Skeletal muscle tissue (tissue), 4 donors: Measurements from ENCODE around the gene RHBDL1. TPM values are rescaled to one million over a fixed set of nuclear protein-coding genes. Genes with fewer than 3 reads are reported as not detected.

ENCODE experiments used
- H3K27ac ChIP-seq: one replicate; pipeline ENCODE4 v1.7.0; 2013; ENCODE audit warnings: mild to moderate bottlenecking, low read depth, low read length, inconsistent platforms
- H3K27me3 ChIP-seq, 3 donors: one replicate each; pipeline ENCODE4 v1.7.0; 2013; ENCODE audit warnings: low read length in 3 of 3; ENCODE audit not compliant: control insufficient read depth in 3 of 3, insufficient read depth in 3 of 3
- H3K36me3 ChIP-seq, 3 donors: one replicate each; pipeline ENCODE4 v1.7.0; 2013; ENCODE audit warnings: low read length in 3 of 3; ENCODE audit not compliant: control insufficient read depth in 3 of 3, insufficient read depth in 3 of 3
- H3K4me1 ChIP-seq, 3 donors: one replicate each; pipeline ENCODE4 v1.7.0; 2013; ENCODE audit warnings: low read length in 3 of 3, mild to moderate bottlenecking in 3 of 3; ENCODE audit not compliant: control insufficient read depth in 3 of 3, insufficient read depth in 3 of 3
- H3K4me3 ChIP-seq, 3 donors: one replicate each; pipeline ENCODE4 v1.7.0; 2013; ENCODE audit warnings: low read length in 3 of 3
- H3K9ac ChIP-seq, 3 donors: one replicate each; pipeline ENCODE4 v1.7.0; 2013; ENCODE audit warnings: low read length in 3 of 3, mild to moderate bottlenecking in 3 of 3, moderate library complexity in 2 of 3, low read depth in 1 of 3
- H3K9me3 ChIP-seq, 3 donors: one replicate each; pipeline ENCODE4 v1.7.0; 2013; ENCODE audit warnings: low read length in 3 of 3; ENCODE audit not compliant: control insufficient read depth in 3 of 3
- total RNA-seq: library from RNA; depleted of rRNA; stranded (reverse); fragments of >200 nt; gene quantifications from one replicate; pipeline ENCODE4 v1.2.3, GENCODE V29; 2014
- donor health status: Osteomylitis.

The RHBDL1 gene
- total RNA-seq, 1 donor from 2014 or later = under 0.01 TPM

DNA sequence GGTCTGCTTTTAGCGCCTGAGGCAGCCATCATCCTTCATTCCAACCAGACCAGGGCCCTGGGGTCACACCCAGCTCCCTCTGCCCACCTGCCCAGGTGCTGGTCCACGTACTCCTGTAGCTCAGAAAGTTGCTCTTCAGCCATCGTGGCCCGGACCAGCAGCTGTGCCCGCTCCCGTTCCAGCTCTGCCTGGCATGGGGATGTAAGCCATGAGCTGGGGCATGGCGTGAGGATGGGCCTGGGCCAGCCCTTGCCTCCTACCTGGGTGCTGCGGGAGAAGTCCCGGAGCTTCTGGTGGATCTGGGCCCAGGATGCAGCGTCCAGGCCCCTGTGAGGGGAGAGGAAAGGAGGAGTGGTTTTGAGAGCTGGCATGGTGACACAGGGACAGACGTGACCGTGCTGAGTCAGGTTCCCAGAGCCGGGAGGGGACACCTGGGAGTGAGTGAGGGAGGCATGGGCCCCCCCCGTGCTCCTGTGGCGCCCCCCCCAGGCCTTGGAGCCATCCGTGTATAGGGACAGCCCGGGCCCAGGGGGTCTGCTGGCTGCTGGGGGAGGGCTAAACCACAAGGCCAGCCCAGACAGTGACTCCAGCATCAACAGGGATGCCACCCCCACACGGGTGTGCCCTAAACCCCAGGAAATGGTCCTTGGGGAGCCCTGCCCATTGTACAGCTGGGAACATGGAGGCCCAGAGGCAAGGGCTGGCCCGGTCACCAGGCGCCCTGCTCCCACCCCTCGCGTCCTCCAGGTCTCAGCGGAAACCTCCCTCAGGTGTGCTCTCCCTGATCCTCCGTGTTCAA lies 47.6 kb downstream of the RHBDL1 start:
- Histone ChIP-seq H3K4me3 (no peak overlapping the region), H3K4me1 (peaks cover 34 to 40% (median 36%) of the 10 kb centered on the region in 3 donors)

GRCh38 chr16:723695-724094 lies 48.2 kb downstream of the RHBDL1 start:
- Histone ChIP-seq H3K27ac (no peak overlapping the region), H3K27me3 (peaks cover 22 to 33% (median 23%) of the 10 kb centered on the region in 3 donors), H3K36me3 (peaks cover 0 to 2% (median under 1%) of the 10 kb centered on the region in 3 donors), H3K9me3 (no peaks in the 10 kb centered on the region), H3K9ac (no peak overlapping the region), H3K4me1 (peaks cover 36 to 43% (median 37%) of the 10 kb centered on the region in 3 donors), H3K4me3 (no peak overlapping the region)

More for the DNA sequence above, 47.6 kb downstream of the RHBDL1 start:
- Histone ChIP-seq H3K36me3 (peaks cover 0 to 2% (median 2%) of the 10 kb centered on the region in 3 donors), H3K9me3 (no peaks in the 10 kb centered on the region), H3K27ac (no peak overlapping the region), H3K9ac (no peak overlapping the region), H3K27me3 (peaks cover 22 to 29% (median 23%) of the 10 kb centered on the region in 3 donors)

DNA sequence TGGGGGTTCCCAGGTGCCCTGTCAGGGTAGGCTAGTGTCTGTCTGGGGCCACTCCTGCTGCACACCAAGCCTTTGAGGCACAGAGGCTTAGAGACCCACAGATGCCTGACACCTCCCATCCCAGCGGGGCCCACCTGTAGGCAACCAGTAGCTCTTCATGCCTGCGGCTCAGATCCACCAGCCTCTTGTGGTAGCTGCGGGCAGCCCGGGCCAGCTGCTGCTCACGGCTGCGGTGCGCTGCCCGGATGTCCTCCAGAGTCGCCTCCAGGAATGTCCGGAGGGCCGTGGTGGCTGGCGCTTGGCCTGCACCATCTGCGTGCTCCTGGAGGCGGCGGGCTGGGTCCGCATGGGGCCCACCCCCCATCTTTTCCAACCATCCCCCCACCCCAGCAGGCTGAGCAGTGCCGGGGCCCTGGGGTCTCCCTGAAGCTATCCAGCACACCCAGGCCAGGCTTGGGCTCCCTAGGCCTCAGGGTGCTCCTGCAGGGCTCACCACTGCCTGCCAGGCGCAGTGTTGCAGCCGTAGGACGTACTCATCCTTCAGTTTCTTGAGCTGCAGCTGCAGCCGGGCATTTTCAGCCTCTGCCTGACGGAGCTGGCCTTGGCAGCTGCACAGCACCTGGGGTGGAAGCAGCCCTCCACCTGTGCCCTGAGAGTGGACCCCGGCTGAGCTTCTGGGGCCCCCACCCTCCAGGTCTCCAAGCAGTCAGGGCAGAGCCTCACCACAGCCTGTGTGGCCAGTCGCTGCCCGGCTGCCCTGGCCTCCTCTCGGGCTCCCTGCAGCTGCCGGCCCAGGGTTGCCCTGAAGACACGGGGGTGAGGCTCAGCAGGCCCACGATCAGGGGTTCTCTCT lies 48.9 kb downstream of the RHBDL1 start:
- Histone ChIP-seq H3K4me1 (peaks cover 31 to 38% (median 33%) of the 10 kb centered on the region in 3 donors), H3K27ac (no peak overlapping the region), H3K9ac (no peak overlapping the region), H3K27me3 (peaks cover 22 to 39% (median 23%) of the 10 kb centered on the region in 3 donors), H3K4me3 (no peak overlapping the region), H3K36me3 (peaks cover 0 to 2% (median 0%) of the 10 kb centered on the region in 3 donors), H3K9me3 (no peaks in the 10 kb centered on the region)

DNA sequence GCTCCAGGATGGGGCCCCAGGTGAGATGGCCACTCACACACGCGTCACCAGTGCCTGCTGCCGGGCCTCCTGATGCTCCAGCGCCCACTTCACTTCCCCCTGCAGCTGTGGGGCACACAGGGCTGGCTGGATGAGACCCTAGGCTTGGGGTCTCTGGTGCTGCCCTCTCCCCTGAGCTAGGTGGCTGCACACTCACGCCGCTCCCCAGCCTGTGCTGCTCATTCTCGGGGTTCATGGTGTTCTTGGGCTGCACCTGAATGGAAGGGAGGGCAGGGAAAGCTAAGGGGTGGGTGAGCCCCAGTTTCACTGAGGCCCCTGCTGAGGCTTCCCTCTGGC lies 49.5 kb downstream of the RHBDL1 start:
- Histone ChIP-seq H3K27me3 (peaks cover 22 to 39% (median 23%) of the 10 kb centered on the region in 3 donors), H3K4me1 (peaks cover 27 to 32% (median 28%) of the 10 kb centered on the region in 3 donors), H3K27ac (no peak overlapping the region)

DNA sequence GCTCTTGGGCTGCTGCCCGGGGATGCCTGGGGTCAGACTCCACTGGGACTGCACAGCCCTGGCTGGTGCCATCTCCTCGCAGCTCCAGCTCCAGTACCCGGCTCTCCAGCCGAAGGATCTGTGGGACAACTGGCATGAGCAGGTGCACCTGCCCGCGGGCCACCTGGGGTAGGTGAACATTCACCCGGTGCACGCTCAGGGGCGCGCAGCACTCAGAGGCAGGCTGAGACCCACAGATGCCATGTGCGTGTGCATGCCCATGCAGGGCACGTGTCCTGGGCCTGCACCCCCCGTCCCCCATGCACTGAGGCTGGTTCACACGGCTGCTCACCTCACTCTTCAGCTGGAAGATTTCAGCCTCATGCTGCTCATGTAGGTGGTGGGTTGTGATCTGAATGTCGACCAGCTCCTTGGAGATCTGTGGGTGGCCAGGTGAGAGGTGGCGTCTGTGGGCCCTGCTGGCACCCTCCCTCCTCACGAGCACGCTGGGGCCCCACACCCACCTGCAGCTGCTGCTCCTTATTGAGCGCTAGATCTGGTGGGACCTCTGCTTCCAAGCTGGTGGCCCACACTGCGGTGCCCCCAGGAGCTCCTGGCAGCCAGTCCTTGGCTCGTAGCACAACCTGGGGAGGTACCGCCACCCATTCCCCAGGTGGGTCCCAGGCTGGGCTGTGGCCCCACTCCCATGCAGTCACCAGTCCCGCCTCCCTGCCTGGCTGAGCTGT lies 50.2 kb downstream of the RHBDL1 start:
- Histone ChIP-seq H3K4me1 (peaks cover 22 to 26% (median 23%) of the 10 kb centered on the region in 3 donors), H3K4me3 (no peak overlapping the region), H3K27ac (no peak overlapping the region), H3K36me3 (peaks cover 0 to 3% (median under 1%) of the 10 kb centered on the region in 3 donors), H3K9me3 (no peaks in the 10 kb centered on the region), H3K27me3 (peaks cover 22 to 39% (median 23%) of the 10 kb centered on the region in 3 donors), H3K9ac (no peak overlapping the region)

More for the DNA sequence above, 49.5 kb downstream of the RHBDL1 start:
- Histone ChIP-seq H3K9me3 (no peaks in the 10 kb centered on the region), H3K4me3 (no peak overlapping the region), H3K36me3 (peaks cover 0 to 3% (median 0%) of the 10 kb centered on the region in 3 donors), H3K9ac (no peak overlapping the region)

GRCh38 chr16:726188-726437 lies 50.6 kb downstream of the RHBDL1 start:
- H3K9ac ChIP-seq = no peak overlapping the region
- no peak overlapping the region for H3K27ac ChIP-seq
- H3K4me3 ChIP-seq = no peak overlapping the region
- H3K4me1 ChIP-seq = peaks cover 22 to 24% (median 23%) of the 10 kb centered on the region in 3 donors
- peaks cover 22 to 39% (median 23%) of the 10 kb centered on the region in 3 donors for H3K27me3 ChIP-seq
- H3K9me3 ChIP-seq = no peaks in the 10 kb centered on the region
- H3K36me3 ChIP-seq = peaks cover 0 to 4% (median 2%) of the 10 kb centered on the region in 3 donors

GRCh38 chr16:726438-727290 lies 51.2 kb downstream of the RHBDL1 start, which contains the start of the genes CCDC78 and HAGHL:
Gene CCDC78 (minus strand): TSS chr16:726443. CDS start chr16:726367, 76 bp downstream.
Gene HAGHL (plus strand): TSS chr16:727106. CDS start chr16:727510, 404 bp downstream.
- Histone ChIP-seq H3K27ac (no peak within 1 kb of the TSS), H3K9me3 (no peaks in the 10 kb centered on the region), H3K9ac (peak within 1 kb of the TSS in 1 of 3 donors; percentile 40), H3K27me3 (peaks cover 22 to 39% (median 23%) of the 10 kb centered on the region in 3 donors), H3K4me3 (peak within 1 kb of the TSS; percentile 23 to 54 (median 45)), H3K4me1 (peaks cover 19 to 20% (median 19%) of the 10 kb centered on the region in 3 donors), H3K36me3 (peaks cover 0 to 8% (median 4%) of the 10 kb centered on the region in 3 donors)

- Histone ChIP-seq H3K36me3 (peaks cover 1 to 11% (median 10%) of the 10 kb centered on the region in 3 donors), H3K27me3 (peaks cover 22 to 39% (median 23%) of the 10 kb centered on the region in 3 donors), H3K9me3 (no peaks in the 10 kb centered on the region), H3K4me1 (peaks cover 15 to 16% (median 16%) of the 10 kb centered on the region in 3 donors), H3K4me3 (peak overlapping the region; percentile 23 to 54 (median 45)), H3K27ac (no peak overlapping the region), H3K9ac (peak overlapping the region in 1 of 3 donors; percentile 40)
Observed at GRCh38 chr16:727291-727977, 52.0 kb downstream of the RHBDL1 start.
